ENCODE data around the gene ARL6. TPM values are rescaled to one million over a fixed set of nuclear protein-coding genes. Genes with fewer than 3 reads are reported as not detected.

ARL6 gene
- total RNA-seq, 4 donors from 2014 or later: 4.5 to 6.4 (median 5.6) TPM

DNA sequence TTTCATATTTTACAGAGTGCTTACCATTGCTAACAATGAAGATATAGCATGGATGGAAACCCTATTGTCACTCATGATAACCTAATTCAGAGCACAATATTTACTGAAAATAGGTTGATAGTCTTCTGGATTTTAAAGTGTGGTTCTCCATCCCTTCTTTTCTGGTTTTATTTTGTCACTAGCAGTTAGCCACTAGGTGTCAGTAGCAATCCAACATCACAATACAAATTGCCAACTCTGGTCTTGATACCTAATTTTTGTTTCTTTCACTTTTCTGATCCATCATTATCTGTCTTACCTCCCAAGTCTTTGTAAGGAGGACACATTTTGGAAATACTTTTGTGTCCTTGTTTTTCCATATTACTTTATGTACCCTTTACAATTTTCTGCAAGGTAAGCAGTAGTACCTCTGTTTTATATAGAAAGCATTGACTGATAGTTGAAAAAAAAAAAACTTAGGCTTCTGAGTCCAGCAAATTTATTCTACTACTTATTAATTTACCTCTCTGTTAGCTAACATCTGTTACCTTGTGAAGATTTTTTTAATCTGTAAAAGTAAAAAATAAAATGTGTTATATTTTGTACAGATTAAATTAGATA lies 29.0 kb downstream of the ARL6 start:
- intact Hi-C loops (cut with DNase I; ENCODE audit: low total_unique reads): loop anchor here (5.0 kb wide), 1 partner anchor 229 kb away; no protein-coding TSS in a partner anchor
- no peak overlapping the region for H3K4me3 ChIP-seq (ENCODE audit: low read depth, poor library complexity, severe bottlenecking)
- TF ChIP-seq, protein P1, sequence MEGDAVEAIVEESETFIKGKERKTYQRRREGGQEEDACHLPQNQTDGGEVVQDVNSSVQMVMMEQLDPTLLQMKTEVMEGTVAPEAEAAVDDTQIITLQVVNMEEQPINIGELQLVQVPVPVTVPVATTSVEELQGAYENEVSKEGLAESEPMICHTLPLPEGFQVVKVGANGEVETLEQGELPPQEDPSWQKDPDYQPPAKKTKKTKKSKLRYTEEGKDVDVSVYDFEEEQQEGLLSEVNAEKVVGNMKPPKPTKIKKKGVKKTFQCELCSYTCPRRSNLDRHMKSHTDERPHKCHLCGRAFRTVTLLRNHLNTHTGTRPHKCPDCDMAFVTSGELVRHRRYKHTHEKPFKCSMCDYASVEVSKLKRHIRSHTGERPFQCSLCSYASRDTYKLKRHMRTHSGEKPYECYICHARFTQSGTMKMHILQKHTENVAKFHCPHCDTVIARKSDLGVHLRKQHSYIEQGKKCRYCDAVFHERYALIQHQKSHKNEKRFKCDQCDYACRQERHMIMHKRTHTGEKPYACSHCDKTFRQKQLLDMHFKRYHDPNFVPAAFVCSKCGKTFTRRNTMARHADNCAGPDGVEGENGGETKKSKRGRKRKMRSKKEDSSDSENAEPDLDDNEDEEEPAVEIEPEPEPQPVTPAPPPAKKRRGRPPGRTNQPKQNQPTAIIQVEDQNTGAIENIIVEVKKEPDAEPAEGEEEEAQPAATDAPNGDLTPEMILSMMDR (IDR thresholded peaks at IDR 0.05): no peak
- TF ChIP-seq POLR2A (IDR thresholded peaks at IDR 0.05): no peak
- no peak for DNase-seq (ENCODE audit: low spot score in 2 of 2)

GRCh38 chr3:97795951-97796350 lies 31.4 kb downstream of the ARL6 start:
- intact Hi-C loops (cut with DNase I; ENCODE audit: low total_unique reads): no loop called here
- TF ChIP-seq POLR2A (IDR thresholded peaks at IDR 0.05): no peak
- no peak for DNase-seq (ENCODE audit: low spot score in 2 of 2)
- H3K4me3 ChIP-seq (ENCODE audit: low read depth, poor library complexity, severe bottlenecking): no peak overlapping the region
- 92 to 93% methylated on average over 4 of the region's 4 CpGs for WGBS, 2 donors

DNA sequence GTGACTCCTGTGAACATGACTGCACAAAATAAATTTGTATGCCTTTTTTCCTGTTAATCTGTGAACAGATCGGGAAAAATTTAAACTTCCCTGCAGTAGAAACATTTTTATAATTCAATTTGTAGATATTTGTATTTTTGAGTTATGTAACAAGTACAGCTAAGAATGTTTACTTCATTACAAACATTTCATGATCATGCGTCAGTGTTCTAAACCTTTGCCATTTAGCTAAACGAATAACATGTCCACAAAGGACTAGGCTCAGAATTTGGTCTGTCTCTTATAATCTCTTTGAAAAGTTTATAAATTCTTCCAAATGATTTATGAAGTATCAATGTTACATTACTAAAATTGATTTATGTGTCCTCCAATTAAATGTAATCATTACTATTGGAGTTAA lies 39.9 kb downstream of the ARL6 start:
- intact Hi-C loops (cut with DNase I; ENCODE audit: low total_unique reads): no loop called here
- TF ChIP-seq, protein P1 (IDR thresholded peaks at IDR 0.05): no peak
- no peak for TF ChIP-seq POLR2A (IDR thresholded peaks at IDR 0.05)
- no peak for DNase-seq (ENCODE audit: low spot score in 2 of 2)
- H3K4me3 ChIP-seq (ENCODE audit: low read depth, poor library complexity, severe bottlenecking): no peak overlapping the region
- 83 to 92% methylated on average over 3 of the region's 3 CpGs for WGBS, 2 donors

DNA sequence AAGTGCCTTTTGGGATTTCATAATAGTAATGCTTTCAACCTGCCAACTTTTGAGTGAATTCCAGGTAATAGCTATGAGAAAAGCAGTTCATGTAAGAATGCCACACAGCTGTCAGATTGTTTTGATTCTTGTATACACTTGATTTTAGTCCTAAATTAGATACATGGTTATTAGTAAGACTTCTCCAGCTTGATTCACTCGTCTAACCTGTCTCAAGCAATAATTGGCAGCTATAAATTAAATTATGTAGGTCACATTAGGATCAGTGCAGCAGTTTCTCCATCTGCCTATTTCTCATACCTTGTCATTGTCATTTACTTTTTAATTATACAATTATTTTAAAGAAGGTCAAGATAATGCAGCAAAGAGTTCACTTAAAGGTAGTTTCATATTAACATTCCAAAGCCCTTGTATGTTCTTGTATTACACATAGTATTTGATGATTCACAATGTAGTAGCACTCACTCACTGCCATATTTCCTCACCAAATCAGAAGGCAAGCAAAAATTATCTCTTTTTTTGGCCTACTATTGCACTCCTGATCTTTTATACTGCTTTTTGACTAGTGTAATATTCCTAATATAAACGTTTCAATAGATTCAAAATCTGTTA lies 46.3 kb downstream of the ARL6 start:
- intact Hi-C loops (cut with DNase I; ENCODE audit: low total_unique reads): no loop called here
- WGBS, 2 donors: 43 to 52% methylated on average over 2 of the region's 2 CpGs
- H3K4me3 ChIP-seq (ENCODE audit: low read depth, poor library complexity, severe bottlenecking): no peak overlapping the region
- no peak for DNase-seq (ENCODE audit: low spot score in 2 of 2)
- TF ChIP-seq, protein P1 (IDR thresholded peaks at IDR 0.05): no peak
- TF ChIP-seq POLR2A (IDR thresholded peaks at IDR 0.05): no peak

DNA sequence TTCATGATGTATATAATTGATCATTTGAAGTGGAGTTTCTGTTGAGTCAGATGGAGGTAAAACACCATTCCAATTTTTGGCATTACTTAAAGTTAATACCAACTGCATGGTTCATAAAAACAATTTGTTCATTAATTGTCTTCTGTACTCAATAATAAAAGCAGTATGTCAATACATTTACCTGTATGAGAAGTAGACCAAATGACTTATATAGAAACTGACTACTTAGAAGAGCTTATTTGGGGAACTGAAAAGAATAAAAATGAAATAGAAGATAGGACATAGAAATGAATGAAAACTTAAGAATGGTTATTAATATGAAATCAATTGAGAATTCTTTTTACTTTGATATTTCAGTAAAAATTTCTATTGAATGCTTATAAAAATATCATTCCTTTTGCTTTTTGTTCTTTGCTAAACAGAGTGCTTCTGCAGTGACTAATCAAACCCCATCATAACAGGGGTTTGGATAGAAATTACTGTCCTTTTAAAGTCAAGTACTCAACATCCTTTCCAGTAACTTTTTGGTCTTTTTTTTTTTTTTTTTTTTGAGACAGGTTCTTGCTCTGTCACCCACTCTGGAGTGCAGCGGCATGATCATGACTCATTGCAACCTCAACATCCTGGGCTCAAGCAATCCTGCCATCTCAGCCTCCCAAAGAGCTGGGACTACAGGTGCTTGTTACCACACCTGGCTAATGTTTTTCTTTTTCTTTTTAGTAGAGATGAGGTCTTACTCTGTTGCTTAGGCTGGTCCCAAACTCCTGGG lies 50.8 kb downstream of the ARL6 start:
- no peak for DNase-seq (ENCODE audit: low spot score in 2 of 2)
- 0 to 77% methylated on average over 1 of the region's 1 CpG for WGBS, 2 donors
- intact Hi-C loops (cut with DNase I; ENCODE audit: low total_unique reads): no loop called here
- no peak for TF ChIP-seq POLR2A (IDR thresholded peaks at IDR 0.05)
- TF ChIP-seq, protein P1 (IDR thresholded peaks at IDR 0.05): no peak
- H3K4me3 ChIP-seq (ENCODE audit: low read depth, poor library complexity, severe bottlenecking): no peak overlapping the region

DNA sequence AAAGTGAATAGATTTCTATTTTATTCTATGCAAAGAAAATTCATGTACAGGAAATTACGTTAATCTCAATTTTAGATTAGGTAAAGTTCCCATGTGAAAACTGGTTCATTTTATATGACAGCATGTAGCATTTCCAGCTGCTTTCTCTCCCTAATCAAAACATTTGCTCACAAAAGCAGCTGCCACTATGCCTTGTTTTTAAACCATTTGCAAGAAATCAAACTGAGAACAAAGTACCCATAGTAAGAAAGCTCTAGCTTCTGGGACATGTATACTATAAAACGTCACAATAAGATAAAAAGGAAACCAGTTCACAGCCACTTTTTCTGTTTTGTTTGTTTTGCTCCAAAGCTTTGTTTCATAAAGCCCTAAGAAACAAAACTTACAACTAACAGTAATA lies 52.3 kb downstream of the ARL6 start:
- WGBS, 2 donors: 89 to 90% methylated on average over 2 of the region's 2 CpGs
- TF ChIP-seq, protein P1 (IDR thresholded peaks at IDR 0.05): no peak
- TF ChIP-seq POLR2A (IDR thresholded peaks at IDR 0.05): no peak
- intact Hi-C loops (cut with DNase I; ENCODE audit: low total_unique reads): no loop called here
- no peak overlapping the region for H3K4me3 ChIP-seq (ENCODE audit: low read depth, poor library complexity, severe bottlenecking)
- DNase-seq (ENCODE audit: low spot score in 2 of 2): no peak
